H1 (cell line): ENCODE results near the gene INHBC. TPM values are rescaled to one million over a fixed set of nuclear protein-coding genes. Genes with fewer than 3 reads are reported as not detected.

Experiments used
- ASH2L ChIP-seq: fragments of 200-600, 300-600 bp; sonication (generic); IDR thresholded peaks from one replicate; pipeline ENCODE4 v1.7.1; 2017; ENCODE audit warnings: low read length
- BRCA1 ChIP-seq: IDR thresholded peaks from 2 replicates; pipeline ENCODE4 v1.6.1; 2012; ENCODE audit warnings: low read depth, low read length, improper control_type of control experiment
- CHD2 ChIP-seq: IDR thresholded peaks from 2 replicates; pipeline ENCODE4 v1.6.1; 2012; ENCODE audit warnings: low read length, improper control_type of control experiment
- JUND ChIP-seq: IDR thresholded peaks from 2 replicates; pipeline ENCODE4 v1.6.1; 2011; ENCODE audit warnings: mild to moderate bottlenecking, improper control_type of control experiment, low read length
- KDM5A ChIP-seq: fragments of 200-600 bp; IDR thresholded peaks from 2 replicates; pipeline ENCODE4 v1.7.1; 2012; ENCODE audit warnings: mild to moderate bottlenecking, low read length, inconsistent platforms, mixed read lengths
- RAD21 ChIP-seq, 2 experiments: IDR thresholded peaks in 1 of 2; conservative IDR thresholded peaks in 1 of 2; 2 replicates each; pipeline ENCODE4 v1.6.1; 2011; ENCODE audit warnings: low read depth in 2 of 2, low read length in 2 of 2, improper control_type of control experiment in 1 of 2, inconsistent platforms in 1 of 2, mild to moderate bottlenecking in 1 of 2, moderate library complexity in 1 of 2
- polyA plus RNA-seq, 7 experiments: library from polyadenylated mRNA; depleted of rRNA in 3 of 7; stranded (reverse) in 5 of 7; unstranded in 2 of 7; fragments of >200 nt in 5 of 7; fragments of 200-250 nt in 2 of 7; gene quantifications; 1 replicate in 5 of 7; 2 replicates in 1 of 7; 4 replicates in 1 of 7; pipeline versions ENCODE4 v1.2.1 to v1.2.3, GENCODE V29; 2011 to 2013; ENCODE audit warnings: missing spikeins in 2 of 7, mixed read lengths in 2 of 7
- total RNA-seq: library from RNA; stranded (reverse); fragmentation: NEBNext Ultra II Directional; extraction: Animal tissue kit (Norgen Biotek cat#: 25700); gene quantifications from 2 replicates; pipeline ENCODE4 v1.2.1, GENCODE V29; 2021

INHBC gene
- total and polyA plus RNA-seq, 2 of the 8 experiments (the other 6 are each of a cell fraction or from before 2014, with no cell fraction given): 0.15 TPM; not detected in 1

GRCh38 chr12:57496822-57497221 lies 62.2 kb downstream of the INHBC start (continued):
- no peak for TF ChIP-seq JUND
- TF ChIP-seq KDM5A: no peak
- no peak for TF ChIP-seq RAD21 (IDR thresholded peaks at IDR 0.05 in 1 of 2, conservative IDR thresholded peaks at IDR 0.05 in 1 of 2; ENCODE audit: low read depth in 2 of 2, low read length in 2 of 2)
- no peak for TF ChIP-seq ASH2L
- no peak for TF ChIP-seq BRCA1
- no peak for TF ChIP-seq CHD2
